Right kidney (tissue), 1 donor: ENCODE measurements around the gene CAMTA1.
"Not testable (repeated sequence)": the region's sequence is repeated elsewhere in the genome, so short reads cannot be mapped to it uniquely, and the experiment has no call there.

Experiments used
- DNase-seq: peaks from one replicate; pipeline ENCODE4 v3.0.0-alpha.2; 2016

Gene CAMTA1

GRCh38 chr1:6842301-6842700 is 57.0 kb downstream of the CAMTA1 start:
- DNase-seq: no peak

- not testable (repeated sequence) for DNase-seq
Measured at GRCh38 chr1:6845786-6846185, 60.5 kb downstream of the CAMTA1 start.

- no peak for DNase-seq
Measured at GRCh38 chr1:6848816-6849215, 63.6 kb downstream of the CAMTA1 start.

GRCh38 chr1:6850537-6850936 is 65.3 kb downstream of the CAMTA1 start:
- DNase-seq: no peak

GRCh38 chr1:6852136-6852890 is 67.1 kb downstream of the CAMTA1 start:
- no peak for DNase-seq

GRCh38 chr1:6854166-6854565 is 68.9 kb downstream of the CAMTA1 start:
- no peak for DNase-seq

- DNase-seq: no peak
Measured at GRCh38 chr1:6857831-6858230, 72.6 kb downstream of the CAMTA1 start.

- no peak for DNase-seq
Measured at GRCh38 chr1:6858596-6858995, 73.3 kb downstream of the CAMTA1 start.

GRCh38 chr1:6859415-6860343 is 74.4 kb downstream of the CAMTA1 start:
- DNase-seq: no peak

- no peak for DNase-seq
Measured at GRCh38 chr1:6860401-6860800, 75.1 kb downstream of the CAMTA1 start.

GRCh38 chr1:6861075-6861724 is 75.9 kb downstream of the CAMTA1 start:
- no peak for DNase-seq

- no peak for DNase-seq
Measured at GRCh38 chr1:6862906-6863305, 77.7 kb downstream of the CAMTA1 start.

GRCh38 chr1:6864166-6864565 is 78.9 kb downstream of the CAMTA1 start:
- no peak for DNase-seq

GRCh38 chr1:6866825-6867224 is 81.6 kb downstream of the CAMTA1 start:
- DNase-seq: no peak

GRCh38 chr1:6867321-6867720 is 82.1 kb downstream of the CAMTA1 start:
- no peak for DNase-seq

- no peak for DNase-seq
Measured at GRCh38 chr1:6867729-6868659, 82.7 kb downstream of the CAMTA1 start.

- no peak for DNase-seq
Measured at GRCh38 chr1:6868660-6869380, 83.6 kb downstream of the CAMTA1 start.

- no peak for DNase-seq
Measured at GRCh38 chr1:6869545-6869944, 84.3 kb downstream of the CAMTA1 start.

GRCh38 chr1:6870086-6870485 is 84.8 kb downstream of the CAMTA1 start:
- no peak for DNase-seq

- no peak for DNase-seq
Measured at GRCh38 chr1:6870571-6870970, 85.3 kb downstream of the CAMTA1 start.

- DNase-seq: no peak
Measured at GRCh38 chr1:6871300-6871972, 86.2 kb downstream of the CAMTA1 start.
